ENCODE data around the gene DEPP1. TPM values are rescaled to one million over a fixed set of nuclear protein-coding genes. Genes with fewer than 3 reads are reported as not detected.

DEPP1 gene
- total and polyA plus RNA-seq, 2 experiments from 2014 or later: 0.37 to 1.3 TPM

GRCh38 chr10:44954962-44955361 is 23.6 kb downstream of the DEPP1 start (continued):
- TF ChIP-seq, protein P1, sequence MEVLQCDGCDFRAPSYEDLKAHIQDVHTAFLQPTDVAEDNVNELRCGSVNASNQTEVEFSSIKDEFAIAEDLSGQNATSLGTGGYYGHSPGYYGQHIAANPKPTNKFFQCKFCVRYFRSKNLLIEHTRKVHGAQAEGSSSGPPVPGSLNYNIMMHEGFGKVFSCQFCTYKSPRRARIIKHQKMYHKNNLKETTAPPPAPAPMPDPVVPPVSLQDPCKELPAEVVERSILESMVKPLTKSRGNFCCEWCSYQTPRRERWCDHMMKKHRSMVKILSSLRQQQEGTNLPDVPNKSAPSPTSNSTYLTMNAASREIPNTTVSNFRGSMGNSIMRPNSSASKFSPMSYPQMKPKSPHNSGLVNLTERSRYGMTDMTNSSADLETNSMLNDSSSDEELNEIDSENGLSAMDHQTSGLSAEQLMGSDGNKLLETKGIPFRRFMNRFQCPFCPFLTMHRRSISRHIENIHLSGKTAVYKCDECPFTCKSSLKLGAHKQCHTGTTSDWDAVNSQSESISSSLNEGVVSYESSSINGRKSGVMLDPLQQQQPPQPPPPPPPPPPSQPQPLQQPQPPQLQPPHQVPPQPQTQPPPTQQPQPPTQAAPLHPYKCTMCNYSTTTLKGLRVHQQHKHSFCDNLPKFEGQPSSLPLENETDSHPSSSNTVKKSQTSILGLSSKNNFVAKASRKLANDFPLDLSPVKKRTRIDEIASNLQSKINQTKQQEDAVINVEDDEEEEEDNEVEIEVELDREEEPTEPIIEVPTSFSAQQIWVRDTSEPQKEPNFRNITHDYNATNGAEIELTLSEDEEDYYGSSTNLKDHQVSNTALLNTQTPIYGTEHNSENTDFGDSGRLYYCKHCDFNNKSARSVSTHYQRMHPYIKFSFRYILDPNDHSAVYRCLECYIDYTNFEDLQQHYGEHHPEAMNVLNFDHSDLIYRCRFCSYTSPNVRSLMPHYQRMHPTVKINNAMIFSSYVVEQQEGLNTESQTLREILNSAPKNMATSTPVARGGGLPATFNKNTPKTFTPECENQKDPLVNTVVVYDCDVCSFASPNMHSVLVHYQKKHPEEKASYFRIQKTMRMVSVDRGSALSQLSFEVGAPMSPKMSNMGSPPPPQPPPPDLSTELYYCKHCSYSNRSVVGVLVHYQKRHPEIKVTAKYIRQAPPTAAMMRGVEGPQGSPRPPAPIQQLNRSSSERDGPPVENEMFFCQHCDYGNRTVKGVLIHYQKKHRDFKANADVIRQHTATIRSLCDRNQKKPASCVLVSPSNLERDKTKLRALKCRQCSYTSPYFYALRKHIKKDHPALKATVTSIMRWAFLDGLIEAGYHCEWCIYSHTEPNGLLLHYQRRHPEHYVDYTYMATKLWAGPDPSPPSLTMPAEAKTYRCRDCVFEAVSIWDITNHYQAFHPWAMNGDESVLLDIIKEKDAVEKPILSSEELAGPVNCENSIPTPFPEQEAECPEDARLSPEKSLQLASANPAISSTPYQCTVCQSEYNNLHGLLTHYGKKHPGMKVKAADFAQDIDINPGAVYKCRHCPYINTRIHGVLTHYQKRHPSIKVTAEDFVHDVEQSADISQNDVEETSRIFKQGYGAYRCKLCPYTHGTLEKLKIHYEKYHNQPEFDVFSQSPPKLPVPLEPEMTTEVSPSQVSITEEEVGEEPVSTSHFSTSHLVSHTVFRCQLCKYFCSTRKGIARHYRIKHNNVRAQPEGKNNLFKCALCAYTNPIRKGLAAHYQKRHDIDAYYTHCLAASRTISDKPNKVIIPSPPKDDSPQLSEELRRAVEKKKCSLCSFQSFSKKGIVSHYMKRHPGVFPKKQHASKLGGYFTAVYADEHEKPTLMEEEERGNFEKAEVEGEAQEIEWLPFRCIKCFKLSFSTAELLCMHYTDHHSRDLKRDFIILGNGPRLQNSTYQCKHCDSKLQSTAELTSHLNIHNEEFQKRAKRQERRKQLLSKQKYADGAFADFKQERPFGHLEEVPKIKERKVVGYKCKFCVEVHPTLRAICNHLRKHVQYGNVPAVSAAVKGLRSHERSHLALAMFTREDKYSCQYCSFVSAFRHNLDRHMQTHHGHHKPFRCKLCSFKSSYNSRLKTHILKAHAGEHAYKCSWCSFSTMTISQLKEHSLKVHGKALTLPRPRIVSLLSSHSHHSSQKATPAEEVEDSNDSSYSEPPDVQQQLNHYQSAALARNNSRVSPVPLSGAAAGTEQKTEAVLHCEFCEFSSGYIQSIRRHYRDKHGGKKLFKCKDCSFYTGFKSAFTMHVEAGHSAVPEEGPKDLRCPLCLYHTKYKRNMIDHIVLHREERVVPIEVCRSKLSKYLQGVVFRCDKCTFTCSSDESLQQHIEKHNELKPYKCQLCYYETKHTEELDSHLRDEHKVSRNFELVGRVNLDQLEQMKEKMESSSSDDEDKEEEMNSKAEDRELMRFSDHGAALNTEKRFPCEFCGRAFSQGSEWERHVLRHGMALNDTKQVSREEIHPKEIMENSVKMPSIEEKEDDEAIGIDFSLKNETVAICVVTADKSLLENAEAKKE (CRISPR knock-in tag; IDR thresholded peaks at IDR 0.05): no peak
- TF ChIP-seq REST (IDR thresholded peaks at IDR 0.05; ENCODE audit: unreplicated experiment) (no peak), ZNF331 (CRISPR knock-in tag; IDR thresholded peaks at IDR 0.05; ENCODE audit: low read depth) (no peak), EZH2phosphoT487 (IDR thresholded peaks at IDR 0.05; ENCODE audit: unreplicated experiment) (no peak)

DNA sequence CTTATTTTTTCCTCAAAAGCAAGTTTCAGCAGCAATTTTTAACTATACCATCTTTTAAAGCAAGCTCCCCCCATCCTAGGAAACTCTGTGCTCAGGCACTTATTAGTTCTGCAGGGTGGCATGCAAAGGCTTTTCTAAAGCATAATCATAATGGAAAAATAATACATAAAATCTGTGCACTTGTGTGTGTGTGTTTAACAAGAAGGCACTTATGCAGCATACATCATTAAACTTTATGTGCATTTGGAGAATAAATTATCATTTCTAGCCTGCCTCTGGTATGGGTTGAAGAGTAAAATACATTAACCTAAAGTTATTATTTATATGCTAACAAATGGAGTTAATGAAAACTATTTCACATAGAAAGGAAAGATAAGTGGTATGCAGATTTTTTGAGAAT is 24.6 kb downstream of the DEPP1 start:
- DNase-seq (ENCODE audit: low spot score): no peak
- Histone ChIP-seq H3F3A (replicated peaks; ENCODE audit: low read depth) (no peaks in the 10 kb centered on the region), H3K4me2 (no peak overlapping the region), H3K27ac (ENCODE audit: low read depth) (no peak overlapping the region), H3K4me3 (no peak overlapping the region), H3K36me3 (ENCODE audit: insufficient read depth) (no peaks in the 10 kb centered on the region), H3K79me2 (replicated peaks; ENCODE audit: insufficient read depth) (no peaks in the 10 kb centered on the region), H3K9me2 (ENCODE audit: insufficient read depth) (no peaks in the 10 kb centered on the region), H3K4me1 (ENCODE audit: insufficient read depth) (peaks cover 20% of the 10 kb centered on the region), H4K20me1 (replicated peaks; ENCODE audit: insufficient read depth) (no peaks in the 10 kb centered on the region), H3K27me3 (ENCODE audit: insufficient read depth) (no peaks in the 10 kb centered on the region), H2AFZ (no peak overlapping the region)
- Mint-ChIP-seq H3K27me3 (ENCODE audit: insufficient read depth, low read depth, poor library complexity) (peaks cover 4% of the 10 kb centered on the region), H3K9me3 (no peaks in the 10 kb centered on the region; the same call in 2 of the 3 replicates), H3K36me3 (ENCODE audit: low read depth) (peaks cover 11% of the 10 kb centered on the region; the same call in 2 of the 3 replicates), H3K4me1 (peaks cover 33% of the 10 kb centered on the region), H3K27ac (no peak overlapping the region), H3K4me3 (no peak overlapping the region)
- no peak for ATAC-seq
- no peak for TF ChIP-seq JUNB (IDR thresholded peaks at IDR 0.05; ENCODE audit: unreplicated experiment)
- TF ChIP-seq ZNF331 (CRISPR knock-in tag; IDR thresholded peaks at IDR 0.05; ENCODE audit: low read depth): no peak
- no peak for TF ChIP-seq REST (IDR thresholded peaks at IDR 0.05; ENCODE audit: unreplicated experiment)
- no peak for TF ChIP-seq CTCF (conservative IDR thresholded peaks at IDR 0.05; ENCODE audit: low read depth in 2 of 2)
- TF ChIP-seq NANOG (IDR thresholded peaks at IDR 0.05; ENCODE audit: borderline replicate concordance): no peak
- no peak for TF ChIP-seq EZH2 (IDR thresholded peaks at IDR 0.05; ENCODE audit: low read depth, unreplicated experiment)
- TF ChIP-seq POLR2AphosphoS5 (IDR thresholded peaks at IDR 0.05; ENCODE audit: low read depth): no peak
- no peak for TF ChIP-seq CREB1 (CRISPR knock-in tag; IDR thresholded peaks at IDR 0.05; ENCODE audit: low read depth)
